Neural crest cell (in vitro differentiated cells): ENCODE measurements around the gene EVX2. TPM values are rescaled to one million over a fixed set of nuclear protein-coding genes. Genes with fewer than 3 reads are reported as not detected.

Source experiments
- DNase-seq: peaks from one replicate; pipeline ENCODE4 v3.0.0; 2021; ENCODE audit warnings: low read depth, mixed read lengths, low spot score
- H3K27ac Mint-ChIP-seq: one replicate; pipeline ENCODE4 v1.8.0; 2021; ENCODE audit warnings: mild to moderate bottlenecking, mixed read lengths; ENCODE audit not compliant: unreplicated experiment
- H3K27me3 Mint-ChIP-seq: 2 replicates; pipeline ENCODE4 v1.8.0; 2021; ENCODE audit warnings: low read depth, mild to moderate bottlenecking, mixed read lengths
- H3K36me3 Mint-ChIP-seq: 2 replicates; pipeline ENCODE4 v1.8.0; 2021; ENCODE audit warnings: low read depth, mild to moderate bottlenecking, mixed read lengths
- H3K4me1 Mint-ChIP-seq: 2 replicates; pipeline ENCODE4 v1.8.0; 2021; ENCODE audit warnings: mixed read lengths
- H3K4me3 Mint-ChIP-seq: one replicate; pipeline ENCODE4 v1.8.0; 2021; ENCODE audit warnings: mild to moderate bottlenecking, mixed read lengths
- H3K9me3 Mint-ChIP-seq: 2 replicates; pipeline ENCODE4 v1.8.0; 2021; ENCODE audit warnings: mixed read lengths
- total RNA-seq: library from RNA; stranded (reverse); gene quantifications from 2 replicates; pipeline ENCODE4 v1.2.1, GENCODE V29; 2021
- TF ChIP-seq, protein P1 (sequence below): fragments of 200-600 bp; sonication (generic); conservative IDR thresholded peaks from 2 replicates; pipeline ENCODE4 v1.5.0; 2021; ENCODE audit warnings: antibody characterized with exemption, mild to moderate bottlenecking

Gene EVX2
- total RNA-seq, 1 donor from 2014 or later: 0.44 TPM

DNA sequence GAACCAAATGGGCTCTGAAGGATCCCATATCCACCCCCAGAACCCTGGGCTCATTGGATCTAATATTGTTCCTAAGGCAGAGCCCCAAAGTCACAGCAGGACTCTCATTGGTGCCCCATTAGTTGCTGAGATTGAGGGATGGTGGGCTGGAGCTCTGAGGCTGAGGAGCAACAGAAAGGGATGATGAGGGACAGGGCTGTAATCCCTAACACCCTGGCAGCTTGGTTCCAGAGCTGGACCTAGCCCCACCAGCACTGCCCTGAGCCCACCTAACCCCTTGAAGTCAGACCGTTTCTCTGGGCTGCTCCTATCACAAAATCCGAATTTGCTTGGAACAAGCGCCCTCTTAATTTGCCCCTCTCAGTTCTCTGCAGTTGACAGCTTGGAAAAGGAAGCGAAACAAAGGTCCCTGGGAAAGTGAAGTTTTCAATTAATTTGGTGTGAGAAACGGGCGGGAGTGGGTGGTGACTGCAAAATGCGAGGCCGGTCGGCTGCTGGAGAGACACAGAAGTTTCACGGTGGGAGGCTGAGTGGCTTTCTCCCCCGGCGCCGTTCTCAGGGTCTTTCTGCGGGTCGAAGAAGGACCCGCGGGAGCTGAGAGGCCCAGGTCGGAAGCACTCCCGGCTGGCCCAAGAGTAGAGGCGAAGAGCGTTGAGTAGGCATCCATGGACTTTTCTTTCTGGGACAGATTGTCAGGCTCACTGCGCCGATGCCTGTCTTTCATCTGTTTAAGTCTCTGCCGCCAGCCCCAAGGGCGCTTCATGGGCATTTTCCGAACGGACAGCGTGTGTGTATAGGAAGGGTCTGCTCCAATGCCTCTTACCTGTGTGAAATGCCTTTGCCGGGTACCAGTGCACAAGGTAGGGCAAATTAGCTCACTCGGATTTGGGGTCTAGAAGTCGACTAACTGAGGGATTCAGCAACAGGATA is 7.8 kb upstream of the EVX2 start:
- peaks cover 2% of the 10 kb centered on the region for H3K36me3 Mint-ChIP-seq
- H3K9me3 Mint-ChIP-seq: no peaks in the 10 kb centered on the region
- H3K27ac Mint-ChIP-seq: no peak overlapping the region
- H3K4me3 Mint-ChIP-seq: peak overlapping the region; percentile 79
- TF ChIP-seq, protein P1, sequence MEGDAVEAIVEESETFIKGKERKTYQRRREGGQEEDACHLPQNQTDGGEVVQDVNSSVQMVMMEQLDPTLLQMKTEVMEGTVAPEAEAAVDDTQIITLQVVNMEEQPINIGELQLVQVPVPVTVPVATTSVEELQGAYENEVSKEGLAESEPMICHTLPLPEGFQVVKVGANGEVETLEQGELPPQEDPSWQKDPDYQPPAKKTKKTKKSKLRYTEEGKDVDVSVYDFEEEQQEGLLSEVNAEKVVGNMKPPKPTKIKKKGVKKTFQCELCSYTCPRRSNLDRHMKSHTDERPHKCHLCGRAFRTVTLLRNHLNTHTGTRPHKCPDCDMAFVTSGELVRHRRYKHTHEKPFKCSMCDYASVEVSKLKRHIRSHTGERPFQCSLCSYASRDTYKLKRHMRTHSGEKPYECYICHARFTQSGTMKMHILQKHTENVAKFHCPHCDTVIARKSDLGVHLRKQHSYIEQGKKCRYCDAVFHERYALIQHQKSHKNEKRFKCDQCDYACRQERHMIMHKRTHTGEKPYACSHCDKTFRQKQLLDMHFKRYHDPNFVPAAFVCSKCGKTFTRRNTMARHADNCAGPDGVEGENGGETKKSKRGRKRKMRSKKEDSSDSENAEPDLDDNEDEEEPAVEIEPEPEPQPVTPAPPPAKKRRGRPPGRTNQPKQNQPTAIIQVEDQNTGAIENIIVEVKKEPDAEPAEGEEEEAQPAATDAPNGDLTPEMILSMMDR: no peak
- DNase-seq: no peak
- H3K4me1 Mint-ChIP-seq: peaks cover 18% of the 10 kb centered on the region
- H3K27me3 Mint-ChIP-seq: peaks cover 96% of the 10 kb centered on the region

DNA sequence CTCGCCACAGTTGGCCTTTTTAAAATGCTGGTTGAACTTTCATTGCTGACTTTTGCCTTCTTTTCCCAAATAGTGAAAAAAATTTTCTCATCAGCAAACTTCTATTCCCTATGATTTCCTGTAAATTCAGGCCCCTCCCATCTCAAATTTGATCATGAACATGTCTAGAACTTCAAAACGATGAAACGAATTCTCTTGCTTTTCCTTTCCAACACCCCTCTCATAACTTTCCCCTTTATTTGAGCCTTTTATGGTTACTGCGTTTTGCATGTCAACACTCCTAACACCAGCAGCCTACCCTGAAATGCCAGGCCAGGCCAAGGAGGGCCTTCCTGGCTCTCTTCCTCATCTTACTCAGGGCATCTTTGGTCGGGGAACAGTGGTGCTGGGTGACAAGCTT is 7.1 kb upstream of the EVX2 start:
- TF ChIP-seq, protein P1: no peak
- H3K4me1 Mint-ChIP-seq: peaks cover 16% of the 10 kb centered on the region
- no peak overlapping the region for H3K4me3 Mint-ChIP-seq
- no peak overlapping the region for H3K27ac Mint-ChIP-seq
- H3K9me3 Mint-ChIP-seq: no peaks in the 10 kb centered on the region
- no peak for DNase-seq
- H3K27me3 Mint-ChIP-seq: peaks cover 96% of the 10 kb centered on the region
- peaks cover 2% of the 10 kb centered on the region for H3K36me3 Mint-ChIP-seq

DNA sequence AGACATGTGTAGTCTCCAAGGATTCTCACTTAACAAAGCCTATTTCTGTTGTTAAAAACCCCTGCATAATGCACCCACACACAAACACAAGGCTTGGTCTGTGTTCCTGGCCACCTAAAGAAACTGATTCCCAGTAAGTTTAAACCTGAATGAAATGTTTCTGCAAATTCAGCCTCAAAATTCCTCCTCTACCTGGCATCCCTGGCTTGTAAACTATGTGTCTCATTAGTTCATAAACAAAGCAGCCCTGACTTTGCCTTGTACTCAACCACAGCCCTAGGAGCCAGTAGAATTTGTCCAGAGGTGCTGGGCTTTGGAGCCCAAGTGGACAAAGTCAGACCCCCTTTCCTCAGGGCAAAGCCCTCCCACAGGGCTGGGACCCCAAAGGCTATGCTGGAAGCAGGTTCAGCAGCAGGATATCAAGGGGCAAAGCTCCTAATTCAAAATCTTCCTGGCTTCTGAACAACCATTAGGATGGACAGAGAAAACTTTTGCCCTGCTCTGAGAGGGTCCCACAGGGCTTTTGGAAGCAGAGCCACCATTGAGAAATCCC is 6.2 kb upstream of the EVX2 start:
- H3K9me3 Mint-ChIP-seq: no peaks in the 10 kb centered on the region
- TF ChIP-seq, protein P1: no peak
- DNase-seq: no peak
- peaks cover 96% of the 10 kb centered on the region for H3K27me3 Mint-ChIP-seq
- peaks cover 16% of the 10 kb centered on the region for H3K4me1 Mint-ChIP-seq
- H3K27ac Mint-ChIP-seq: no peak overlapping the region
- H3K36me3 Mint-ChIP-seq: peaks cover 2% of the 10 kb centered on the region
- H3K4me3 Mint-ChIP-seq: no peak overlapping the region

DNA sequence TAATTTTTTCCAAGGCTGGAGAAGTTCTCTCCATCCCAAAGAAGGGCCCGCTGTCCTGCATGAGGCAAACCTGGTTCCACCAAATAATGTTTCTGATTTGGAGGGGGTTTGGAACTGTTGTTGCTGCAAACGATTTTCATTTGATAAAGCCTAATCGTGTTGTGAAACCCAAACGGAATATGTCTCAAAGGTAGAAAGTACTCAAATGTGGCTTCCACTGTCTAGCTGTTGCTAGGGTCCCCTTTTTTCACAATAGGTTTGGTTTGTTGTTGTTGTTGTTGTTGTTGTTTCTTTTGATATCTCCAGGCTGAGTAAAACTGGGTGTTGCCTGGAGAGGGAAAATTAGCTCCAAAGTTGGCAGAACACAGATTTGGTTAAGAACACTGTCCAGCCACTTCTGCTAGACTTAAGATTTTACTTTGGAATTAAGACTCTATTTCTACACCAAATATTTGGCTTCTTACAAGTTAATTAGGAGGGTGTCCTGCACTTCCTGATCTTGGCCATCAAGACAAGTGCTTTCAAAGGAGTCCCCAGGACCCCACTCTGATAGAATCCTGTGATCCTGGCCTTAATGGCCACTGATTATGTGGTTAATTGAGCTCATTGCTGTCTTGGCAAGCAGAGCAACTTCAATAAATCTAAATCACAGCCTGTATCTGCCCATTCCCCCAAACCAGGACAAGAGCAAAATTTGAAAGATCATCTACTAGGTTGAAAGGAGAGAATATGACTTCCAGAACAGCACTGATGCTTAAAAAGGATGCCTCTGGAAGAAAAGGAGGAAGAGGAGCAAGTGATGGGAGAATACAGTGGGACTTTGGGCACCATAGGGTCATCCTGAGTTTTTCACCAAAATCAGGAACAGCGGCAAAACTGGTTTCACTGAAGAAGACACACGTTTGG is 5.4 kb upstream of the EVX2 start:
- Mint-ChIP-seq H3K9me3 (no peaks in the 10 kb centered on the region), H3K4me1 (peaks cover 16% of the 10 kb centered on the region), H3K36me3 (peaks cover 2% of the 10 kb centered on the region), H3K4me3 (no peak overlapping the region), H3K27ac (no peak overlapping the region), H3K27me3 (peaks cover 96% of the 10 kb centered on the region)
- no peak for DNase-seq
- TF ChIP-seq, protein P1: no peak
